DND-41 (cell line): Measurements from ENCODE around the gene GORASP2.

Experiments
- ATAC-seq: fragments of 200-7000 bp; cut with Tn5 transposase; 3 replicates; pipeline ENCODE4 v1.9.1; 2021; ENCODE audit warnings: low read depth; ENCODE audit not compliant: insufficient read depth
- DNase-seq: peaks from one replicate; pipeline ENCODE4 v3.0.0-alpha.2; 2020
- H2AFZ ChIP-seq: 2 replicates; pipeline ENCODE4 v1.6.0; 2012; ENCODE audit warnings: low read depth, low read length
- H3K27ac ChIP-seq: 2 replicates; pipeline ENCODE4 v1.5.1; 2012; ENCODE audit warnings: low read length, inconsistent platforms
- H3K27me3 ChIP-seq: fragments of 200-600 bp; sonication (generic); 2 replicates; pipeline ENCODE4 v1.6.0; 2012; ENCODE audit warnings: low read length, mild to moderate bottlenecking, inconsistent platforms; ENCODE audit not compliant: insufficient read depth, poor library complexity
- H3K36me3 ChIP-seq: 2 replicates; pipeline ENCODE4 v1.5.1; 2012; ENCODE audit warnings: low read length, inconsistent platforms; ENCODE audit not compliant: insufficient read depth
- H3K4me1 ChIP-seq: 2 replicates; pipeline ENCODE4 v1.5.1; 2012; ENCODE audit warnings: mild to moderate bottlenecking, low read length; ENCODE audit not compliant: insufficient read depth
- H3K4me2 ChIP-seq: 2 replicates; pipeline ENCODE4 v1.6.0; 2012; ENCODE audit warnings: mild to moderate bottlenecking, moderate library complexity, low read length, inconsistent platforms; ENCODE audit not compliant: insufficient read depth
- H3K4me3 ChIP-seq, 2 experiments: fragments of 200-600 bp in 1 of 2; shearing (Covaris generic) in 1 of 2; 2 replicates each; pipeline ENCODE4 v1.5.1; 2012 to 2016; ENCODE audit warnings: inconsistent platforms in 2 of 2, low read length in 2 of 2, mild to moderate bottlenecking in 2 of 2, low read depth in 1 of 2, moderate library complexity in 1 of 2
- H3K79me2 ChIP-seq: 2 replicates; pipeline ENCODE4 v1.6.0; 2012; ENCODE audit warnings: low read length, inconsistent platforms; ENCODE audit not compliant: insufficient read depth
- H3K9ac ChIP-seq: 2 replicates; pipeline ENCODE4 v1.6.0; 2012; ENCODE audit warnings: low read depth, mild to moderate bottlenecking, inconsistent platforms, low read length, moderate library complexity
- H3K9me3 ChIP-seq: 2 replicates; pipeline ENCODE4 v1.5.1; 2012; ENCODE audit warnings: low read length, moderate library complexity, mild to moderate bottlenecking, inconsistent platforms; ENCODE audit not compliant: insufficient read depth, severe bottlenecking
- H4K20me1 ChIP-seq: 2 replicates; pipeline ENCODE4 v1.6.0; 2012; ENCODE audit warnings: low read length; ENCODE audit not compliant: insufficient read depth
- CTCF ChIP-seq: IDR thresholded peaks from 2 replicates; pipeline ENCODE4 v1.5.1; 2012; ENCODE audit warnings: borderline replicate concordance, low read length, moderate library complexity, mild to moderate bottlenecking; ENCODE audit not compliant: poor library complexity, severe bottlenecking; ENCODE audit errors: extremely low read depth
- EZH2 ChIP-seq: IDR thresholded peaks from 3 replicates; pipeline ENCODE4 v1.6.1; 2012; ENCODE audit warnings: borderline replicate concordance, low read depth, mild to moderate bottlenecking, moderate library complexity, low read length, inconsistent platforms; ENCODE audit not compliant: severe bottlenecking

The GORASP2 gene

GRCh38 chr2:170969030-170969429, 40.0 kb downstream of the GORASP2 start:
- no peaks in the 10 kb centered on the region for H4K20me1 ChIP-seq
- no peaks in the 10 kb centered on the region for H3K9me3 ChIP-seq
- ATAC-seq, result no peak
- DNase-seq, result no peak
- H3K4me3 ChIP-seq, result no peak overlapping the region
- H3K9ac ChIP-seq, result no peak overlapping the region
- peaks cover 12% of the 10 kb centered on the region for H3K4me1 ChIP-seq
- no peak overlapping the region for H3K27ac ChIP-seq
- TF ChIP-seq EZH2, result no peak
- TF ChIP-seq CTCF, result no peak
- no peak overlapping the region for H2AFZ ChIP-seq
- no peak overlapping the region for H3K4me2 ChIP-seq
- H3K79me2 ChIP-seq, result no peaks in the 10 kb centered on the region
- no peaks in the 10 kb centered on the region for H3K27me3 ChIP-seq
- H3K36me3 ChIP-seq, result peaks cover 42% of the 10 kb centered on the region

GRCh38 chr2:170969872-170970496, 40.9 kb downstream of the GORASP2 start:
- no peak overlapping the region for H3K4me3 ChIP-seq
- no peak overlapping the region for H3K27ac ChIP-seq
- ATAC-seq (no peak), DNase-seq (no peak)
- H3K36me3 ChIP-seq, result peaks cover 33% of the 10 kb centered on the region
- no peaks in the 10 kb centered on the region for H4K20me1 ChIP-seq
- H3K9ac ChIP-seq, result no peak overlapping the region
- no peaks in the 10 kb centered on the region for H3K79me2 ChIP-seq
- no peaks in the 10 kb centered on the region for H3K9me3 ChIP-seq
- H3K4me1 ChIP-seq, result peaks cover 15% of the 10 kb centered on the region
- no peak for TF ChIP-seq CTCF
- TF ChIP-seq EZH2, result no peak
- H3K4me2 ChIP-seq, result no peak overlapping the region
- no peaks in the 10 kb centered on the region for H3K27me3 ChIP-seq
- no peak overlapping the region for H2AFZ ChIP-seq

- H3K9ac ChIP-seq, result no peak overlapping the region
- no peak overlapping the region for H3K27ac ChIP-seq
- no peak for DNase-seq
- H2AFZ ChIP-seq, result no peak overlapping the region
- H3K4me2 ChIP-seq, result no peak overlapping the region
- H3K27me3 ChIP-seq, result no peaks in the 10 kb centered on the region
- no peak overlapping the region for H3K4me3 ChIP-seq
- H3K36me3 ChIP-seq, result peaks cover 22% of the 10 kb centered on the region
- ATAC-seq, result no peak
- no peaks in the 10 kb centered on the region for H3K79me2 ChIP-seq
- TF ChIP-seq EZH2 (no peak), CTCF (no peak)
- H3K9me3 ChIP-seq, result no peaks in the 10 kb centered on the region
- H4K20me1 ChIP-seq, result no peaks in the 10 kb centered on the region
- peaks cover 15% of the 10 kb centered on the region for H3K4me1 ChIP-seq
Measured at GRCh38 chr2:170971071-170971470, 42.0 kb downstream of the GORASP2 start.
